ENCODE data around the gene PRKCZ. TPM values are rescaled to one million over a fixed set of nuclear protein-coding genes. Genes with fewer than 3 reads are reported as not detected.

PRKCZ gene
- total and polyA plus RNA-seq, 4 donors = 4.8 to 9.9 (median 8.4) TPM

GRCh38 chr1:2184531-2184930 is 134.3 kb downstream of the PRKCZ start:
- no peak for DNase-seq (ENCODE audit: low spot score)
- Histone ChIP-seq H3K27ac (ENCODE audit: low read depth in 1 of 2, low read length in 2 of 2) (no peak overlapping the region), H3K9ac (ENCODE audit: low read depth in 1 of 2, low read length in 2 of 2) (no peak overlapping the region), H3K36me3 (ENCODE audit: control insufficient read depth in 4 of 4, insufficient read depth in 3 of 4, low read depth in 1 of 4, low read length in 3 of 4) (peaks cover 0 to 12% (median under 1%) of the 10 kb centered on the region in 4 donors), H3K27me3 (ENCODE audit: control insufficient read depth in 4 of 4, insufficient read depth in 4 of 4, low read length in 3 of 4) (no peaks in the 10 kb centered on the region), H3K4me3 (ENCODE audit: low read depth in 1 of 3, low read length in 3 of 3) (no peak overlapping the region), H3K4me1 (ENCODE audit: control insufficient read depth in 4 of 4, insufficient read depth in 4 of 4, low read length in 3 of 4) (peaks cover 0 to 3% (median 0%) of the 10 kb centered on the region in 4 donors), H3K9me3 (ENCODE audit: control insufficient read depth in 4 of 4, low read length in 3 of 4) (no peaks in the 10 kb centered on the region)
- WGBS = 95% methylated on average over 18 of the region's 18 CpGs
- TF ChIP-seq, protein P1, sequence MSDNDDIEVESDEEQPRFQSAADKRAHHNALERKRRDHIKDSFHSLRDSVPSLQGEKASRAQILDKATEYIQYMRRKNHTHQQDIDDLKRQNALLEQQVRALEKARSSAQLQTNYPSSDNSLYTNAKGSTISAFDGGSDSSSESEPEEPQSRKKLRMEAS (IDR thresholded peaks at IDR 0.05) = no peak
- TF ChIP-seq NR2F2 (IDR thresholded peaks at IDR 0.05) (no peak), FOXA1 (IDR thresholded peaks at IDR 0.05) (no peak), ZBTB33 (IDR thresholded peaks at IDR 0.05) (no peak), RXRA (IDR thresholded peaks at IDR 0.05) (no peak)

DNA sequence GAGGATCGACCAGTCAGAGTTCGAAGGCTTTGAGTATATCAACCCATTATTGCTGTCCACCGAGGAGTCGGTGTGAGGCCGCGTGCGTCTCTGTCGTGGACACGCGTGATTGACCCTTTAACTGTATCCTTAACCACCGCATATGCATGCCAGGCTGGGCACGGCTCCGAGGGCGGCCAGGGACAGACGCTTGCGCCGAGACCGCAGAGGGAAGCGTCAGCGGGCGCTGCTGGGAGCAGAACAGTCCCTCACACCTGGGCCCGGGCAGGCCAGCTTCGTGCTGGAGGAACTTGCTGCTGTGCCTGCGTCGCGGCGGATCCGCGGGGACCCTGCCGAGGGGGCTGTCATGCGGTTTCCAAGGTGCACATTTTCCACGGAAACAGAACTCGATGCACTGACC is 134.7 kb downstream of the PRKCZ start:
- no peaks in the 10 kb centered on the region for H3K9me3 ChIP-seq (ENCODE audit: control insufficient read depth in 4 of 4, low read length in 3 of 4)
- peaks cover 0 to 12% (median under 1%) of the 10 kb centered on the region in 4 donors for H3K36me3 ChIP-seq (ENCODE audit: control insufficient read depth in 4 of 4, insufficient read depth in 3 of 4, low read depth in 1 of 4, low read length in 3 of 4)
- 97% methylated on average over 33 of the region's 33 CpGs for WGBS
- no peak for TF ChIP-seq NR2F2 (IDR thresholded peaks at IDR 0.05)
- TF ChIP-seq FOXA2 (IDR thresholded peaks at IDR 0.05) = no peak
- no peak for TF ChIP-seq CTCF (IDR thresholded peaks at IDR 0.05; ENCODE audit: low read depth, low read length, missing input control)
- TF ChIP-seq ZBTB33 (IDR thresholded peaks at IDR 0.05) = no peak
- TF ChIP-seq SP1 (IDR thresholded peaks at IDR 0.05) = no peak
- no peak for TF ChIP-seq YY1 (IDR thresholded peaks at IDR 0.05)
- TF ChIP-seq HNF4A (conservative IDR thresholded peaks at IDR 0.05) = no peak
- no peak for TF ChIP-seq HNF4G (IDR thresholded peaks at IDR 0.05)
- TF ChIP-seq TAF1 (conservative IDR thresholded peaks at IDR 0.05) = no peak
- TF ChIP-seq FOXA1 (IDR thresholded peaks at IDR 0.05) = no peak
- TF ChIP-seq, protein P2, sequence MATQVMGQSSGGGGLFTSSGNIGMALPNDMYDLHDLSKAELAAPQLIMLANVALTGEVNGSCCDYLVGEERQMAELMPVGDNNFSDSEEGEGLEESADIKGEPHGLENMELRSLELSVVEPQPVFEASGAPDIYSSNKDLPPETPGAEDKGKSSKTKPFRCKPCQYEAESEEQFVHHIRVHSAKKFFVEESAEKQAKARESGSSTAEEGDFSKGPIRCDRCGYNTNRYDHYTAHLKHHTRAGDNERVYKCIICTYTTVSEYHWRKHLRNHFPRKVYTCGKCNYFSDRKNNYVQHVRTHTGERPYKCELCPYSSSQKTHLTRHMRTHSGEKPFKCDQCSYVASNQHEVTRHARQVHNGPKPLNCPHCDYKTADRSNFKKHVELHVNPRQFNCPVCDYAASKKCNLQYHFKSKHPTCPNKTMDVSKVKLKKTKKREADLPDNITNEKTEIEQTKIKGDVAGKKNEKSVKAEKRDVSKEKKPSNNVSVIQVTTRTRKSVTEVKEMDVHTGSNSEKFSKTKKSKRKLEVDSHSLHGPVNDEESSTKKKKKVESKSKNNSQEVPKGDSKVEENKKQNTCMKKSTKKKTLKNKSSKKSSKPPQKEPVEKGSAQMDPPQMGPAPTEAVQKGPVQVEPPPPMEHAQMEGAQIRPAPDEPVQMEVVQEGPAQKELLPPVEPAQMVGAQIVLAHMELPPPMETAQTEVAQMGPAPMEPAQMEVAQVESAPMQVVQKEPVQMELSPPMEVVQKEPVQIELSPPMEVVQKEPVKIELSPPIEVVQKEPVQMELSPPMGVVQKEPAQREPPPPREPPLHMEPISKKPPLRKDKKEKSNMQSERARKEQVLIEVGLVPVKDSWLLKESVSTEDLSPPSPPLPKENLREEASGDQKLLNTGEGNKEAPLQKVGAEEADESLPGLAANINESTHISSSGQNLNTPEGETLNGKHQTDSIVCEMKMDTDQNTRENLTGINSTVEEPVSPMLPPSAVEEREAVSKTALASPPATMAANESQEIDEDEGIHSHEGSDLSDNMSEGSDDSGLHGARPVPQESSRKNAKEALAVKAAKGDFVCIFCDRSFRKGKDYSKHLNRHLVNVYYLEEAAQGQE (IDR thresholded peaks at IDR 0.05) = no peak
- TF ChIP-seq EGR1 (IDR thresholded peaks at IDR 0.05; ENCODE audit: low read depth in 2 of 2) = no peak
- no peak for TF ChIP-seq GABPA (IDR thresholded peaks at IDR 0.05 in 1 of 2, conservative IDR thresholded peaks at IDR 0.05 in 1 of 2)
- TF ChIP-seq, protein P3, sequence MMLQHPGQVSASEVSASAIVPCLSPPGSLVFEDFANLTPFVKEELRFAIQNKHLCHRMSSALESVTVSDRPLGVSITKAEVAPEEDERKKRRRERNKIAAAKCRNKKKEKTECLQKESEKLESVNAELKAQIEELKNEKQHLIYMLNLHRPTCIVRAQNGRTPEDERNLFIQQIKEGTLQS (IDR thresholded peaks at IDR 0.05) = no peak
- H3K9ac ChIP-seq (ENCODE audit: low read depth in 1 of 2, low read length in 2 of 2) = no peak overlapping the region
- H3K4me3 ChIP-seq (ENCODE audit: low read depth in 1 of 3, low read length in 3 of 3) = no peak overlapping the region
- DNase-seq (ENCODE audit: low spot score) = no peak
- peaks cover 0 to 6% (median under 1%) of the 10 kb centered on the region in 4 donors for H3K4me1 ChIP-seq (ENCODE audit: control insufficient read depth in 4 of 4, insufficient read depth in 4 of 4, low read length in 3 of 4)
- H3K27me3 ChIP-seq (ENCODE audit: control insufficient read depth in 4 of 4, insufficient read depth in 4 of 4, low read length in 3 of 4) = no peaks in the 10 kb centered on the region
- no peak overlapping the region for H3K27ac ChIP-seq (ENCODE audit: low read depth in 1 of 2, low read length in 2 of 2)
